Astrocyte of the cerebellum (primary cell): ENCODE measurements around the gene CERK.

ENCODE experiments used
- DNase-seq: peaks from one replicate; pipeline ENCODE4 v3.0.0-alpha.2; 2011; ENCODE audit warnings: low read depth
- H3K4me3 ChIP-seq: 2 replicates; pipeline ENCODE4 v1.5.1; 2011; ENCODE audit warnings: mild to moderate bottlenecking, low read depth, low read length, moderate library complexity
- in situ Hi-C: cut with HindIII; loops from 2 replicates; pipeline ENCODE4 v1.10.0; 2017; ENCODE audit warnings: low sequenced_read_pairs
- TF ChIP-seq, protein P1 (sequence below): IDR thresholded peaks from 2 replicates; pipeline ENCODE4 v1.5.1; 2012; ENCODE audit warnings: low read length, low read depth, moderate library complexity, mild to moderate bottlenecking; ENCODE audit errors: missing control alignments

The CERK gene

DNA sequence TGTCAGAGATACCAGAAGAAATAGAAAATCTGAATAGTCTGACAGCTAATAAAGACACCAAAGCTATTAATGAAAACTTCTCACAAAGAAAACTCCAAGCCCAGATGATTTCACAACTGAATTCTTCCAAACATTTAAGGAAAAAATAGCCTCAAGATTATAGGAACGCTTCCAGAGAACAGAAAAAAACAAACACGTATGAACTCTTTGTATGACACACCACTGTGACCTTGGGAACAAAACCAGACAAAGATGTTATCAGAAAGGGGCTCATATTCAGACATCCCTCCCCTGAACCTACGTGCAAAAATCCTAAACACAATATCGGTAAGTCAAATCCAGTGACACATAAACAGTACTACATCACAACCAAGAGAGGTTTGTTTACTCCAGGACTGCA lies 23.5 kb downstream of the CERK start:
- no peak for DNase-seq

DNA sequence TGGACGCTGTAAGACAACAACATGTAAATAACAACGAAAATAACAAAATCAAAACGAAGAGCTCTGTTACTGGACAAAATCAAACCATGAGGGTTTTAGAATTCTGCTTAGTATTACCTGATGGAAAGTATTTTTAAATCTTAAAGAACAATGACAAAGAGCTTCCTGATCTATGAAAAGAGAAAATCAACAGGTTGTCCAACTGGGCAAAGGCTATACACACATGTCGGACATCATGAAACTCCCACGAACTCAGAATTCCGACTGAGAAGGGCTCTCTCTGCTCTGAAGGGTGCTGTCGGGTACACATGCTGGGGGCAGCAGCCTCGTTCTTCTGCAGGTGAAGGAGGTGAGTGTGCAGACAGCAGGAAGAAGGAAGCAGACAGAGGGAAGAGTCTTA lies 25.8 kb downstream of the CERK start:
- DNase-seq: no peak
- TF ChIP-seq, protein P1, sequence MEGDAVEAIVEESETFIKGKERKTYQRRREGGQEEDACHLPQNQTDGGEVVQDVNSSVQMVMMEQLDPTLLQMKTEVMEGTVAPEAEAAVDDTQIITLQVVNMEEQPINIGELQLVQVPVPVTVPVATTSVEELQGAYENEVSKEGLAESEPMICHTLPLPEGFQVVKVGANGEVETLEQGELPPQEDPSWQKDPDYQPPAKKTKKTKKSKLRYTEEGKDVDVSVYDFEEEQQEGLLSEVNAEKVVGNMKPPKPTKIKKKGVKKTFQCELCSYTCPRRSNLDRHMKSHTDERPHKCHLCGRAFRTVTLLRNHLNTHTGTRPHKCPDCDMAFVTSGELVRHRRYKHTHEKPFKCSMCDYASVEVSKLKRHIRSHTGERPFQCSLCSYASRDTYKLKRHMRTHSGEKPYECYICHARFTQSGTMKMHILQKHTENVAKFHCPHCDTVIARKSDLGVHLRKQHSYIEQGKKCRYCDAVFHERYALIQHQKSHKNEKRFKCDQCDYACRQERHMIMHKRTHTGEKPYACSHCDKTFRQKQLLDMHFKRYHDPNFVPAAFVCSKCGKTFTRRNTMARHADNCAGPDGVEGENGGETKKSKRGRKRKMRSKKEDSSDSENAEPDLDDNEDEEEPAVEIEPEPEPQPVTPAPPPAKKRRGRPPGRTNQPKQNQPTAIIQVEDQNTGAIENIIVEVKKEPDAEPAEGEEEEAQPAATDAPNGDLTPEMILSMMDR: no peak
- in situ Hi-C loops: no loop called here
- H3K4me3 ChIP-seq: no peak overlapping the region

More for the DNA sequence above, 23.5 kb downstream of the CERK start:
- TF ChIP-seq, protein P1: no peak
- no peak overlapping the region for H3K4me3 ChIP-seq
- in situ Hi-C loops: no loop called here

DNA sequence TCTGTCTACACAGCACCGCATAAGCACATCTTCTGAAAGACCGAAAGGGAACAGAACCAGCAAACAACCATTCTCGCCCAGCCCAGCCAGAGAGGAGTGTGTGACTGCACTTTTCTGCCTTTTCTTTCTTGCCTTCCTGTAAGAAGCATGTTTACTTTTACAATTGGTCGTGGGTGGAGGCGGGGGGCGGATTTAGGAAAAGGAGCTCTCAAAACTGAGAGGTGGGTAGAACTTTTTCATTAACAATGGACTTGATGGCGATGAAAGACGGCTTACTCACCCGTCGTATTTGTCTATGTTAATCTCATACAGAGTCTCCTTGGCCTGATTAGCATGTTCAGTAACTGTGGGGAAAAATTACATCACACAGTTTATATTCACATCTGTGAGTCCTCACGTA lies 27.2 kb downstream of the CERK start:
- TF ChIP-seq, protein P1: no peak
- in situ Hi-C loops: no loop called here
- no peak for DNase-seq
- no peak overlapping the region for H3K4me3 ChIP-seq

DNA sequence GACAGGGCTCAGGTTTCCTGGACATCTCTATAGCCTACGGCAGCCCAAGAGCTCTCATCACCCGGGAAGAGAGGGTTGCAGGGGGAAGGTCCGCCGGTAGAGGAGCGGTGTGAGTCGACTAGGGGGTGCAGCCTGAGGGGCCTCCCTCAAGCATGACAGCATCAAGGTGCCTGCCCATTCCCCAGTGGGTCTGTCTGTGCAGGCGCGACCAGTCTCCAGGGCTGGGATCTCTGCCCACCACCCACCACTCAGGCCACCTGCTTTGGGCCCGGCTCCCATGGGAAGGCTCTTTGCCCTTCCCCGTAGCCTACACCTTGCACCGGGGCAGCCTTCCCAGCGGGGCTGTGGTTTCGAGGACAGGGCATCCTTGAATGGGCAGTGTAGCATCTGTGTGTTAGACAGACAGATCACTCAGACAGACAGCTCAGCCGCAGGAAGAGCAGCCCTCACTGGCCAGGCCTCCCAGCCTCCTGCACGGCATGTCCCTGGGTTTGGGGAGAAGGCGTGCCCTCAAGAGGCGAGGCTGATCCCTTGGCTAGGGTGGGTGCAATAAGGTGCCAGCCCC lies 29.2 kb downstream of the CERK start:
- H3K4me3 ChIP-seq: no peak overlapping the region
- DNase-seq: no peak
- in situ Hi-C loops: no loop called here
- TF ChIP-seq, protein P1: no peak

DNA sequence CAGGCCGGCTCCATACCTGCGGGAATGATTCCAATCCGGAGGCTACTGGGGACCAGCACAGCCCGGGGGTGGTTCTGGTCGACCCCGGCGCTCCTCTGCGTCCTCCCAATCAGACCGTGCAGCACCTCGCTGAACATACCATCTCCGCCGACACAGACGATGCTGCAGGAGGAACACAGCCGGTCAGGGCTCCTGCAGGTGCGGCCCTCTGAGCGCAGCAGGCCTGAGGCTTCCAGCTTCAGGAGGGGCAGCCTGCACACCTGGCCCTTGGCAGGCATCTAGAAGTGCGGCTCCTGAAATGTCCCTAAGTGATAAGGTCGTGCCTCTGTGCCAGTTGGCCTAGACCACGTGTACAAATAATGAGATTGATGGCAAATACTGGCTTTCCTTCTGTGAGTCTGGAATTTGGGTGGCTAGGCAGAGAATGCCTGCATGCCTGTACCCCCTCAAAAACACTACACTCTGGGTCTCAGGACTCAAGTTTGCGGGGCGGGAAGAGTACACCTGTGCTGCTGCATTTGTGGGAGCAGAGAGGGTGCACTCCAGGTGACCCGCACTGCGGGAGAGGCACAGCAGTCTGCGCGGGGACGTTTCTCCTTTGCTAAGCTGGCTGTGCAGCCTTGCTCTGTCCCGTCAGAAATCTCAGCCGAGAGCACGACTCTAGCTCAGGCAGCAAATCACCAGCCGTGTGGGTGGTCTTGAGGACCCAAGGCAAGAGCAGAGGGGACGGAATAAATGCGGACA lies 30.1 kb downstream of the CERK start:
- DNase-seq: no peak
- in situ Hi-C loops: no loop called here
- TF ChIP-seq, protein P1: no peak

DNA sequence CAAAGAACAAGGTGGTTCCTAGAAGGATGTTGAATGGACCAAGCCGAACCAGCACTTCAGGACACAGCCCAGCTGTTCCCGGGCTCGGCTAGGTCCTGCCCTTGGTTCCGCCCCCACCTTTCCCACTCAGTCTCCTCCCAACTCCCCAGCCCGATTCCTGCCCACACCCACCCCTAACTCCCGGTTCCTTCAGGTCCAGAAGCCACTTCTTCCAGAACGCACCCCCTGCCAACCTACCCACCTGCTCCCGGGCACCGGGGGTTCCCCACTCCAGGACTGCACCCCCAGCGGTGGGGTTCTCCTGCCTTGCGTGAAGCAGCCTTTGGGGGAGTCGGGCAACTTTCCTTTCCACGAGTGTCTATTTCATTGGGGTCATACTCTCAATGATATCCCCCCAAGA lies 30.7 kb downstream of the CERK start:
- in situ Hi-C loops: no loop called here
- no peak for DNase-seq
- H3K4me3 ChIP-seq: no peak overlapping the region
- TF ChIP-seq, protein P1: no peak

More for the DNA sequence above, 30.1 kb downstream of the CERK start:
- no peak overlapping the region for H3K4me3 ChIP-seq
